Endothelial cell of umbilical vein (primary cell): ENCODE results near the gene FBH1. TPM values are rescaled to one million over a fixed set of nuclear protein-coding genes. Genes with fewer than 3 reads are reported as not detected.
A peak's percentile ranks its signal among the peaks of the same experiment; 100 is the strongest.

ENCODE experiments used
- BruUV-seq: library from RNA; stranded (reverse); fragments of 400-500 nt; replicated peaks from 2 replicates; lab custom pipeline; 2021; lab: Mats Ljungman, UMichigan
- CTCF ChIA-PET: fragments of 300-600, 350-600 bp; sonication (Branson Sonifier 250); formaldehyde crosslinking; loops from one replicate; lab custom pipeline; 2021; ENCODE audit warnings: antibody characterized with exemption, inconsistent platforms; lab: Charles Lee
- POLR2A ChIA-PET: fragments of 300-600, 350-600 bp; sonication (Branson Sonifier 250); formaldehyde crosslinking; loops from one replicate; lab custom pipeline; 2021; ENCODE audit warnings: antibody characterized with exemption, inconsistent platforms; lab: Charles Lee
- DNase-seq: peaks from one replicate; pipeline ENCODE4 v3.0.0-alpha.2; 2011; ENCODE audit warnings: low read depth, low spot score
- FAIRE-seq: peaks from 2 replicates; lab custom pipeline; 2011; peaks lifted over from hg19 to GRCh38; lab: Jason Lieb, UNC
- H2AFZ ChIP-seq: 2 replicates; pipeline ENCODE4 v1.6.0; 2012; ENCODE audit warnings: low read depth, low read length, control low read depth, inconsistent platforms
- H3K27ac ChIP-seq: 2 replicates; pipeline ENCODE4 v1.5.1; 2011; ENCODE audit warnings: low read depth, mild to moderate bottlenecking, control low read depth, low read length, moderate library complexity; ENCODE audit not compliant: insufficient read depth
- H3K27me3 ChIP-seq, 2 experiments: 2 replicates each; pipeline versions ENCODE4 v1.6.0 to v1.6.1; 2011; ENCODE audit warnings: low read length in 2 of 2, mixed read lengths in 1 of 2; ENCODE audit not compliant: control insufficient read depth in 2 of 2, insufficient read depth in 2 of 2
- H3K36me3 ChIP-seq, 2 experiments: 2 replicates in 1 of 2; 3 replicates in 1 of 2; pipeline ENCODE4 v1.5.1; 2011; ENCODE audit warnings: low read length in 2 of 2, mild to moderate bottlenecking in 1 of 2, moderate library complexity in 1 of 2; ENCODE audit not compliant: control insufficient read depth in 2 of 2, insufficient read depth in 2 of 2; ENCODE audit errors: extremely low read depth in 1 of 2
- H3K4me1 ChIP-seq: 3 replicates; pipeline ENCODE4 v1.5.1; 2011; ENCODE audit warnings: mild to moderate bottlenecking, low read length; ENCODE audit not compliant: control insufficient read depth, insufficient read depth; ENCODE audit errors: extremely low read depth
- H3K4me2 ChIP-seq: 2 replicates; pipeline ENCODE4 v1.6.1; 2011; ENCODE audit warnings: low read length, control low read depth, mixed read lengths; ENCODE audit not compliant: insufficient read depth
- H3K4me3 ChIP-seq, 3 experiments: fragments of 200-600 bp in 1 of 3; sonication (generic), shearing (Covaris generic) in 1 of 3; replicated peaks in 1 of 3; 2 replicates each; pipeline ENCODE4 v1.5.1; 2011 to 2016; ENCODE audit warnings: control low read depth in 3 of 3, low read length in 3 of 3, mild to moderate bottlenecking in 2 of 3, inconsistent platforms in 1 of 3, low read depth in 1 of 3, moderate library complexity in 1 of 3; ENCODE audit not compliant: insufficient read depth in 1 of 3
- H3K79me2 ChIP-seq: 2 replicates; pipeline ENCODE4 v1.6.0; 2012; ENCODE audit warnings: low read length, inconsistent platforms; ENCODE audit not compliant: control insufficient read depth, insufficient read depth
- H3K9ac ChIP-seq: replicated peaks from 2 replicates; pipeline ENCODE3; 2011; ENCODE audit warnings: low read length, control low read depth; ENCODE audit not compliant: insufficient read depth; ENCODE audit errors: extremely low read depth
- H3K9me1 ChIP-seq: replicated peaks from 3 replicates; pipeline ENCODE4 v1.6.0; 2011; ENCODE audit warnings: mild to moderate bottlenecking, low read length; ENCODE audit not compliant: control insufficient read depth, insufficient read depth; ENCODE audit errors: extremely low read depth
- H3K9me3 ChIP-seq: replicated peaks from 2 replicates; pipeline ENCODE4 v1.5.1; 2012; ENCODE audit warnings: low read length, inconsistent platforms; ENCODE audit not compliant: control insufficient read depth, insufficient read depth
- H4K20me1 ChIP-seq: replicated peaks from 2 replicates; pipeline ENCODE3; 2011; ENCODE audit warnings: mild to moderate bottlenecking, low read length; ENCODE audit not compliant: control insufficient read depth, insufficient read depth; ENCODE audit errors: extremely low read depth
- EZH2 ChIP-seq: IDR thresholded peaks from 2 replicates; pipeline ENCODE4 v1.6.1; 2012; ENCODE audit warnings: borderline replicate concordance, low read depth, mild to moderate bottlenecking, moderate library complexity, low read length, inconsistent platforms; ENCODE audit not compliant: severe bottlenecking
- FOS ChIP-seq: IDR thresholded peaks from 2 replicates; pipeline ENCODE4 v1.6.1; 2011; ENCODE audit warnings: mild to moderate bottlenecking, low read length, moderate library complexity, borderline replicate concordance; ENCODE audit not compliant: insufficient read depth
- GATA2 ChIP-seq: IDR thresholded peaks from 2 replicates; pipeline ENCODE4 v1.7.0; 2011; ENCODE audit warnings: low read depth, mild to moderate bottlenecking, moderate library complexity, mixed read lengths, low read length; ENCODE audit not compliant: insufficient read length, insufficient read depth
- JUN ChIP-seq: IDR thresholded peaks from 2 replicates; pipeline ENCODE4 v1.6.1; 2011; ENCODE audit warnings: borderline replicate concordance, low read depth; ENCODE audit not compliant: insufficient read length, insufficient read depth
- MAX ChIP-seq: IDR thresholded peaks from 2 replicates; pipeline ENCODE4 v1.6.1; 2011; ENCODE audit not compliant: insufficient read depth, insufficient read length
- MYC ChIP-seq: IDR thresholded peaks from one replicate; pipeline ENCODE4 v1.6.1; 2011; ENCODE audit warnings: mild to moderate bottlenecking, low read depth, low read length
- POLR2A ChIP-seq: IDR thresholded peaks from 2 replicates; pipeline ENCODE4 v1.6.1; 2012; ENCODE audit warnings: low read depth, mild to moderate bottlenecking, control low read depth, low read length
- POLR2AphosphoS5 ChIP-seq: IDR thresholded peaks from 2 replicates; pipeline ENCODE4 v1.6.1; 2012; ENCODE audit warnings: low read depth, mild to moderate bottlenecking, control low read depth, low read length, moderate library complexity; ENCODE audit not compliant: insufficient read depth
- dilution Hi-C: fragments of 300-500 bp; cut with MboI; formaldehyde crosslinking; loops from one replicate; pipeline ENCODE4 v1.15.0; 2019; ENCODE audit warnings: low sequenced_read_pairs; ENCODE audit not compliant: extremely low pct_ligation_motif_present
- intact Hi-C: fragments of 100-400 bp; cut with micrococcal nuclease; formaldehyde crosslinking; loops from one replicate; pipeline ENCODE4 v1.10.0; 2022
- polyA plus RNA-seq, 4 experiments: library from polyadenylated mRNA; depleted of rRNA in 3 of 4; stranded (reverse) in 3 of 4; unstranded in 1 of 4; fragments of >200 nt; gene quantifications; 2 replicates each; pipeline versions ENCODE4 v1.2.1 to v1.2.3, GENCODE V29; 2011 to 2012; ENCODE audit warnings: missing spikeins in 1 of 4
- total RNA-seq: library from RNA; stranded (reverse); gene quantifications from 2 replicates; pipeline ENCODE4 v1.2.3, GENCODE V29; 2021
- TF ChIP-seq, protein P1 (sequence below), 2 donors: IDR thresholded peaks; 1 replicate in 1 of 2; 2 replicates in 1 of 2; pipeline ENCODE4 v1.5.1; 2011; ENCODE audit warnings: low read length in 2 of 2, mild to moderate bottlenecking in 2 of 2, moderate library complexity in 2 of 2, control low read depth in 1 of 2, inconsistent platforms in 1 of 2, low read depth in 1 of 2; ENCODE audit not compliant: insufficient read depth in 1 of 2; ENCODE audit errors: extremely low read depth in 1 of 2

The FBH1 gene
- total and polyA plus RNA-seq, 2 donors (not counting 3 experiments of a cell fraction or from before 2014, with no cell fraction given): 71.4 to 97.0 TPM

DNA sequence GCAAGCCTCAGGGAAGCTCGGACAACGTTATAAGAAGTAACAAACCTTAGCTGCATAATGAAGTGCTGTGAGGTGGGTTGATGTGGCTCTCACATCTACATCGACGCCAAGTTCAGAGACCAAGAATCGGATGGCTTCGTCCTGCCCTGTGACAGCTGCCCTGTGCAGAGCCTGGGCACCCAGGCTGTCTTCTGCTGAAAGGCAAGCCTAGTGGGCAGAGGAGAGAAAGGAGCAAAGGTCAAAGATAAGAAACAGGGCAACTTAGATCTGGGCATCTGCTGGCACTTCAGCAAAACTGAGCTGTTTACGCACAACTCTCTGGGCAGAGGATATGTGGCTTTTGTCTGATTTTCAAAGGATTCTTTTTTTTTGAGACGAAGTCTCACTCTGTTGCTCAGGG, 7.1 kb upstream of the FBH1 start:
- Histone ChIP-seq H3K9me3 (no peaks in the 10 kb centered on the region), H4K20me1 (no peaks in the 10 kb centered on the region), H3K79me2 (no peaks in the 10 kb centered on the region), H3K4me3 (no peak overlapping the region), H2AFZ (no peak overlapping the region), H3K36me3 (peaks cover 4 to 10% of the 10 kb centered on the region in 2 experiments), H3K4me2 (no peak overlapping the region), H3K27me3 (no peaks in the 10 kb centered on the region), H3K4me1 (no peaks in the 10 kb centered on the region), H3K9ac (no peak overlapping the region), H3K27ac (no peak overlapping the region), H3K9me1 (no peaks in the 10 kb centered on the region)
- ChIA-PET CTCF (no interaction called here), POLR2A (no interaction called here)
- DNase-seq (no peak), FAIRE-seq (no peak)
- TF ChIP-seq MAX (no peak), GATA2 (no peak), POLR2AphosphoS5 (no peak), MYC (no peak), JUN (no peak), POLR2A (no peak), EZH2 (no peak)
- BruUV-seq: no TSS peak
- intact Hi-C loops: no loop called here
- dilution Hi-C loops: no loop called here

- intact Hi-C loops: no loop called here
- peaks cover 4 to 8% of the 10 kb centered on the region in 2 experiments for H3K36me3 ChIP-seq
- BruUV-seq: no TSS peak
- no peak for DNase-seq
- ChIA-PET POLR2A (no interaction called here), CTCF (interaction anchor here (1.3 kb wide), 1 partner anchor 12 kb away, joined by 3 read pairs; no protein-coding TSS in a partner anchor)
- dilution Hi-C loops: no loop called here
- no peaks in the 10 kb centered on the region for H4K20me1 ChIP-seq
- no peak overlapping the region for H2AFZ ChIP-seq
- no peak overlapping the region for H3K4me2 ChIP-seq
- H3K27ac ChIP-seq: no peak overlapping the region
- FAIRE-seq: peak; percentile 12
- H3K9me3 ChIP-seq: no peaks in the 10 kb centered on the region
- H3K27me3 ChIP-seq: no peaks in the 10 kb centered on the region
- H3K9me1 ChIP-seq: no peaks in the 10 kb centered on the region
- TF ChIP-seq FOS (no peak), GATA2 (no peak), MAX (no peak), MYC (no peak), EZH2 (no peak), POLR2AphosphoS5 (no peak), JUN (no peak), POLR2A (no peak)
- TF ChIP-seq, protein P1, sequence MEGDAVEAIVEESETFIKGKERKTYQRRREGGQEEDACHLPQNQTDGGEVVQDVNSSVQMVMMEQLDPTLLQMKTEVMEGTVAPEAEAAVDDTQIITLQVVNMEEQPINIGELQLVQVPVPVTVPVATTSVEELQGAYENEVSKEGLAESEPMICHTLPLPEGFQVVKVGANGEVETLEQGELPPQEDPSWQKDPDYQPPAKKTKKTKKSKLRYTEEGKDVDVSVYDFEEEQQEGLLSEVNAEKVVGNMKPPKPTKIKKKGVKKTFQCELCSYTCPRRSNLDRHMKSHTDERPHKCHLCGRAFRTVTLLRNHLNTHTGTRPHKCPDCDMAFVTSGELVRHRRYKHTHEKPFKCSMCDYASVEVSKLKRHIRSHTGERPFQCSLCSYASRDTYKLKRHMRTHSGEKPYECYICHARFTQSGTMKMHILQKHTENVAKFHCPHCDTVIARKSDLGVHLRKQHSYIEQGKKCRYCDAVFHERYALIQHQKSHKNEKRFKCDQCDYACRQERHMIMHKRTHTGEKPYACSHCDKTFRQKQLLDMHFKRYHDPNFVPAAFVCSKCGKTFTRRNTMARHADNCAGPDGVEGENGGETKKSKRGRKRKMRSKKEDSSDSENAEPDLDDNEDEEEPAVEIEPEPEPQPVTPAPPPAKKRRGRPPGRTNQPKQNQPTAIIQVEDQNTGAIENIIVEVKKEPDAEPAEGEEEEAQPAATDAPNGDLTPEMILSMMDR (IDR thresholded peaks at IDR 0.05; ENCODE audit: extremely low read depth in 1 of 2, insufficient read depth in 1 of 2, low read depth in 1 of 2, low read length in 2 of 2): no peak
- H3K9ac ChIP-seq: no peak overlapping the region
- H3K4me3 ChIP-seq: no peak overlapping the region
- peaks cover 7% of the 10 kb centered on the region for H3K4me1 ChIP-seq
- peaks cover 7% of the 10 kb centered on the region for H3K79me2 ChIP-seq
These were observed 4.4 kb upstream of the FBH1 start for GRCh38 chr10:5885619-5886018.
